ENCODE data around the gene GDF2.

GDF2 gene

DNA sequence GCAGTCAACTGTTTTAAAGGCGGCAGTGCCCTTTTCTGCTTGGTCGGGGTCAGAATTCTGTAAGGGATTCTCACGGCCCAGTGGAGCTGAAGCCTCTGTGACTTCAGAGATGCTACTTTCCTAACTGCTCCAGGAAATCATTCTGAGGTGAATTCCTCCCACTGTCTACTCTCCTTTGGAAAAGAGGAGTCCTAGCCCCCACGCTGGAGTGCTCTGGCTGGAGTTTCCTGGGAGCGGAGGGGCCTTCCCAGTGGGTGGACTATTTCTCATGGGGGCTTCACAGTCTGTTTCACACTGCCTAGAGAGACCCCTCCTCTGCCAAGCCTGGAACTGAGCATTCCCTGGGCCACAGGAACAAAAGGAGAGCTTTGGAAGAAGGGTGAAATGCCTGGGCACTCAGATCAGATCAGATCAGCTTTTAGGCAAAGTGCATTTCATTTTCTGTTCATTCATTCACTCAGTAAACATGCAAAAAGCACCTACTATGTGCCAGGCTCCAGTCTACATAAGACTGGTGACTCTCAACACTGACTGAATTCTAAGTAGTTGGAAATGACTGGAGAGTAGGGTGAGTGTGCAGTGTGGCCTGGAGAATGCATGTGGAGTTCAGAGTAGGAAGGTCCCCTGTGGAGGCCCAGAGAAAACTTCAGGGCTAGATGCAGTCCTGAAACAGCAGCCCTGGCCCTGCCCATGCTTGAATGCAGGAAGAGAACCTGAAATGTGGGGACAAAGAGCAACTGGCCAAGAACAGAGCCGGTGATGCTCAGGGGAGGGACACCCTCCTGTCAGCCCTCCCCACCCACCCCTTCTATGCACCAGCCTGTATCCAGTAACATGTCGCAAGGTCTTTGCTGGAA lies 49.6 kb downstream of the GDF2 start:
- peak in 12 of 42 donors; percentile 0 to 35 (median 10) for DNase-seq
- intact Hi-C loops (cut with DNase I) = no loop called here

DNA sequence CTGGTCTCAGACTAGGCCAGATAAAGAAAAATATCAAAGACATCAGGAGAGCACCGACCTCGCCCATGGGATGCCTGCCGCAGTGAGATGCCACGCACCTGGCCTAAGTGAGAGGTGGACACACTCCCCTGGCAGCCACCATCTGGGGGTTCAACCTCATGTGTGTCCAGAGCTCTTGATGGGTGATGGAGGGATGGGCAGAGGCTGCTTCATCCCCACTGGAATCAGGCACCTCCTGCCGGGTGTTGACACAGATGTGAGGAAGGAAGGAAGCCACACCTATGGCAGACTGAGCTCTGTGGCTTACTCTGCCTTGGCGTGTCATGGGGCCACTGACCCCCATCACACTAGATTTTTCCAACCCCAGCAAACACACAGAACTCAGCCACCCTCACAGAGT lies 50.5 kb downstream of the GDF2 start:
- peak in 11 of 42 donors; percentile 1 to 38 (median 13) for DNase-seq
- intact Hi-C loops (cut with DNase I) = no loop called here

- intact Hi-C loops (cut with DNase I) = no loop called here
- peak in 9 of 42 donors; percentile 2 to 49 (median 31) for DNase-seq
These were observed 52.6 kb downstream of the GDF2 start for GRCh38 chr10:47374611-47375536.

- intact Hi-C loops (cut with DNase I) = no loop called here
- DNase-seq = peak in 7 of 42 donors; percentile 2 to 40 (median 24)
These were observed 54.4 kb downstream of the GDF2 start for GRCh38 chr10:47376522-47377220.
